H1 (cell line): ENCODE results near the gene SH2D4B. TPM values are rescaled to one million over a fixed set of nuclear protein-coding genes. Genes with fewer than 3 reads are reported as not detected.

Experiments
- CTCF ChIA-PET: fragments of 300-600 bp; sonication (Branson Sonifier 250); formaldehyde crosslinking; loops from one replicate; lab custom pipeline; 2021; ENCODE audit not compliant: partially characterized antibody; lab: Charles Lee
- POLR2A ChIA-PET: fragments of 300-600 bp; sonication (Branson Sonifier 250); formaldehyde crosslinking; loops from one replicate; lab custom pipeline; 2021; ENCODE audit warnings: inconsistent platforms; ENCODE audit not compliant: partially characterized antibody; lab: Charles Lee
- DNase-seq, 2 experiments: peaks; one replicate each; pipeline versions ENCODE4 v3.0.0 to v3.0.0-alpha.2; 2010 to 2022; ENCODE audit warnings: low spot score in 2 of 2, low read depth in 1 of 2, mixed read lengths in 1 of 2
- FAIRE-seq: peaks from 2 replicates; lab custom pipeline; 2011; peaks lifted over from hg19 to GRCh38; lab: Jason Lieb, UNC
- H2AFZ ChIP-seq: 2 replicates; pipeline ENCODE4 v1.8.1; 2012; ENCODE audit warnings: low read length, inconsistent platforms
- H2AK5ac ChIP-seq: 2 replicates; pipeline ENCODE4 v1.6.1; 2013; ENCODE audit warnings: low read depth, low read length
- H2BK120ac ChIP-seq: replicated peaks from 2 replicates; pipeline ENCODE3; 2013; ENCODE audit warnings: low read depth, low read length, inconsistent platforms
- H2BK12ac ChIP-seq: 2 replicates; pipeline ENCODE4 v1.6.1; 2013; ENCODE audit warnings: low read depth, low read length
- H2BK15ac ChIP-seq: 2 replicates; pipeline ENCODE4 v1.6.1; 2013; ENCODE audit warnings: low read length
- H2BK20ac ChIP-seq: 2 replicates; pipeline ENCODE4 v1.6.1; 2013; ENCODE audit warnings: low read length
- H2BK5ac ChIP-seq: 2 replicates; pipeline ENCODE4 v1.6.1; 2013; ENCODE audit warnings: low read depth, low read length
- H3K14ac ChIP-seq: 2 replicates; pipeline ENCODE4 v1.6.1; 2013; ENCODE audit warnings: inconsistent platforms; ENCODE audit not compliant: insufficient read length
- H3K18ac ChIP-seq: 2 replicates; pipeline ENCODE4 v1.6.1; 2013; ENCODE audit warnings: low read length; ENCODE audit errors: extremely low read depth
- H3K23ac ChIP-seq: 2 replicates; pipeline ENCODE4 v1.6.1; 2013; ENCODE audit warnings: inconsistent platforms; ENCODE audit not compliant: insufficient read length
- H3K23me2 ChIP-seq: 2 replicates; pipeline ENCODE4 v1.6.1; 2013; ENCODE audit warnings: low read depth, low read length
- H3K27ac ChIP-seq: 2 replicates; pipeline ENCODE4 v1.6.1; 2011; ENCODE audit warnings: low read depth, low read length, inconsistent platforms
- H3K27me3 ChIP-seq, 4 experiments: replicated peaks in 1 of 4; 1 replicate in 1 of 4; 2 replicates in 3 of 4; pipeline versions ENCODE4 v1.6.1 to v1.8.1; 2011 to 2013; ENCODE audit warnings: low read length in 3 of 4, mild to moderate bottlenecking in 3 of 4, inconsistent platforms in 2 of 4, mixed read lengths in 2 of 4, moderate library complexity in 1 of 4; ENCODE audit not compliant: control insufficient read depth in 3 of 4, insufficient read depth in 3 of 4; ENCODE audit errors: extremely low read depth in 1 of 4
- H3K36me3 ChIP-seq, 4 experiments: 2 replicates each; pipeline versions ENCODE4 v1.6.1 to v1.8.1; 2011 to 2013; ENCODE audit warnings: mild to moderate bottlenecking in 4 of 4, low read length in 3 of 4, moderate library complexity in 2 of 4, control low read depth in 1 of 4, inconsistent platforms in 1 of 4; ENCODE audit not compliant: insufficient read depth in 4 of 4, control insufficient read depth in 2 of 4
- H3K4ac ChIP-seq: replicated peaks from 2 replicates; pipeline ENCODE3; 2013; ENCODE audit warnings: low read length, low read depth, mixed read lengths, inconsistent platforms; ENCODE audit not compliant: insufficient read length
- H3K4me1 ChIP-seq, 4 experiments: replicated peaks in 1 of 4; 1 replicate in 1 of 4; 2 replicates in 3 of 4; pipeline versions ENCODE4 v1.6.1 to v1.8.1; 2011 to 2013; ENCODE audit warnings: low read length in 3 of 4, inconsistent platforms in 2 of 4, mixed read lengths in 1 of 4; ENCODE audit not compliant: insufficient read depth in 4 of 4, control insufficient read depth in 3 of 4
- H3K4me2 ChIP-seq, 2 experiments: 2 replicates each; pipeline versions ENCODE4 v1.6.1 to v1.8.1; 2011 to 2013; ENCODE audit warnings: low read depth in 2 of 2, low read length in 2 of 2, control low read depth in 1 of 2, inconsistent platforms in 1 of 2, mild to moderate bottlenecking in 1 of 2; ENCODE audit not compliant: insufficient read depth in 1 of 2
- H3K4me3 ChIP-seq, 4 experiments: fragments of 200-600, 300-600 bp in 1 of 4; sonication (generic), shearing (Covaris generic), sonication (Bioruptor Twin) in 1 of 4; 2 replicates each; pipeline versions ENCODE4 v1.5.1 to v1.8.1; 2011 to 2016; ENCODE audit warnings: low read length in 4 of 4, low read depth in 3 of 4, control low read depth in 2 of 4, inconsistent platforms in 2 of 4, mild to moderate bottlenecking in 2 of 4, mixed read lengths in 1 of 4, moderate library complexity in 1 of 4; ENCODE audit not compliant: insufficient read depth in 2 of 4; ENCODE audit errors: extremely low read depth in 1 of 4
- H3K56ac ChIP-seq: replicated peaks from 2 replicates; pipeline ENCODE3; 2013; ENCODE audit warnings: low read depth, mild to moderate bottlenecking, mixed read lengths, low read length, inconsistent platforms; ENCODE audit not compliant: insufficient read length
- H3K79me1 ChIP-seq: 2 replicates; pipeline ENCODE4 v1.6.1; 2013; ENCODE audit warnings: low read depth, low read length, control low read depth
- H3K79me2 ChIP-seq, 2 experiments: 2 replicates each; pipeline versions ENCODE4 v1.6.1 to v1.8.1; 2012 to 2013; ENCODE audit warnings: low read length in 2 of 2, mild to moderate bottlenecking in 2 of 2, inconsistent platforms in 1 of 2; ENCODE audit not compliant: insufficient read depth in 2 of 2, control insufficient read depth in 1 of 2
- H3K9ac ChIP-seq, 4 experiments: replicated peaks in 1 of 4; 1 replicate in 1 of 4; 2 replicates in 3 of 4; pipeline versions ENCODE4 v1.6.1 to v1.8.1; 2011 to 2013; ENCODE audit warnings: low read depth in 3 of 4, low read length in 3 of 4, control low read depth in 2 of 4, mild to moderate bottlenecking in 2 of 4, moderate library complexity in 2 of 4, inconsistent platforms in 1 of 4; ENCODE audit errors: extremely low read depth in 1 of 4
- H3K9me3 ChIP-seq, 2 experiments: 2 replicates each; pipeline versions ENCODE4 v1.6.1 to v1.8.1; 2012 to 2013; ENCODE audit warnings: mild to moderate bottlenecking in 2 of 2, moderate library complexity in 2 of 2, control low read depth in 1 of 2, inconsistent platforms in 1 of 2, low read depth in 1 of 2, low read length in 1 of 2, mixed read lengths in 1 of 2; ENCODE audit not compliant: insufficient read depth in 2 of 2
- H4K20me1 ChIP-seq, 2 experiments: replicated peaks in 1 of 2; 2 replicates each; pipeline versions ENCODE3 to v1.8.1; 2011 to 2013; ENCODE audit warnings: inconsistent platforms in 2 of 2, low read length in 2 of 2, mild to moderate bottlenecking in 1 of 2; ENCODE audit not compliant: insufficient read depth in 2 of 2, control insufficient read depth in 1 of 2
- H4K5ac ChIP-seq: 2 replicates; pipeline ENCODE4 v1.6.1; 2013; ENCODE audit warnings: low read length, low read depth, mixed read lengths, inconsistent platforms; ENCODE audit not compliant: insufficient read length
- H4K8ac ChIP-seq: 2 replicates; pipeline ENCODE4 v1.8.0; 2013; ENCODE audit warnings: mild to moderate bottlenecking, moderate library complexity, low read length, inconsistent platforms; ENCODE audit not compliant: insufficient read depth; ENCODE audit errors: extremely low read depth
- H4K91ac ChIP-seq: replicated peaks from 2 replicates; pipeline ENCODE3; 2013; ENCODE audit warnings: low read length, mixed read lengths, inconsistent platforms; ENCODE audit not compliant: insufficient read length
- ATF2 ChIP-seq: IDR thresholded peaks from 2 replicates; pipeline ENCODE4 v1.6.1; 2012; ENCODE audit warnings: low read length, inconsistent platforms
- CTBP2 ChIP-seq: IDR thresholded peaks from 2 replicates; pipeline ENCODE4 v1.7.0; 2011; ENCODE audit warnings: borderline replicate concordance, mild to moderate bottlenecking, moderate library complexity, mixed read lengths, low read length; ENCODE audit not compliant: insufficient read depth, insufficient read length
- E2F6 ChIP-seq: IDR thresholded peaks from 2 replicates; pipeline ENCODE4 v1.6.1; 2012; ENCODE audit warnings: inconsistent platforms
- KDM1A ChIP-seq: fragments of 200-600, 300-600 bp; sonication (generic); IDR thresholded peaks from 2 replicates; pipeline ENCODE4 v1.7.1; 2016; ENCODE audit warnings: mild to moderate bottlenecking, low read length, borderline replicate concordance
- NRF1 ChIP-seq: IDR thresholded peaks from 2 replicates; pipeline ENCODE4 v1.6.1; 2011; ENCODE audit warnings: mild to moderate bottlenecking, low read depth, low read length, improper control_type of control experiment
- RXRA ChIP-seq: IDR thresholded peaks from 2 replicates; pipeline ENCODE4 v1.6.1; 2011; ENCODE audit warnings: low read depth, mild to moderate bottlenecking, low read length, moderate library complexity; ENCODE audit not compliant: insufficient read depth
- SUZ12 ChIP-seq: fragments of 200-600 bp; sonication (generic); IDR thresholded peaks from 2 replicates; pipeline ENCODE4 v1.6.1; 2012; ENCODE audit warnings: mild to moderate bottlenecking, inconsistent platforms, low read length, moderate library complexity, mixed read lengths
- TAF7 ChIP-seq: optimal IDR thresholded peaks from 2 replicates; pipeline ENCODE3; 2011; ENCODE audit warnings: low read depth, mild to moderate bottlenecking, inconsistent platforms, low read length, moderate library complexity, borderline replicate concordance
- TCF12 ChIP-seq: IDR thresholded peaks from 2 replicates; pipeline ENCODE4 v1.6.1; 2011; ENCODE audit warnings: low read depth, mild to moderate bottlenecking, low read length
- WGBS, 2 experiments: shearing (Covaris generic) in 1 of 2; methylation state at CpG; one replicate each; pipeline versions ENCODE4 v1.1.6 to v1.1.7; 2013 to 2015; ENCODE audit warnings: low lambda C conversion rate in 2 of 2, mixed read lengths in 2 of 2, inconsistent platforms in 1 of 2, low coverage in 1 of 2, missing lambda C conversion rate in 1 of 2; ENCODE audit not compliant: insufficient replicate concordance in 2 of 2, insufficient coverage in 1 of 2, insufficient read length in 1 of 2; ENCODE audit errors: extremely low coverage in 1 of 2, missing lambda C conversion rate in 1 of 2; 5-methylcytosine and 5-hydroxymethylcytosine counted together
- polyA plus RNA-seq, 7 experiments: library from polyadenylated mRNA; depleted of rRNA in 3 of 7; stranded (reverse) in 5 of 7; unstranded in 2 of 7; fragments of >200 nt in 5 of 7; fragments of 200-250 nt in 2 of 7; gene quantifications; 1 replicate in 5 of 7; 2 replicates in 1 of 7; 4 replicates in 1 of 7; pipeline versions ENCODE4 v1.2.1 to v1.2.3, GENCODE V29; 2011 to 2013; ENCODE audit warnings: missing spikeins in 2 of 7, mixed read lengths in 2 of 7
- total RNA-seq: library from RNA; stranded (reverse); fragmentation: NEBNext Ultra II Directional; extraction: Animal tissue kit (Norgen Biotek cat#: 25700); gene quantifications from 2 replicates; pipeline ENCODE4 v1.2.1, GENCODE V29; 2021

The SH2D4B gene
- total and polyA plus RNA-seq, 2 of the 8 experiments (the other 6 are each of a cell fraction or from before 2014, with no cell fraction given): 0.06 to 0.13 TPM

- Histone ChIP-seq H3K4me1 (no peaks in the 10 kb centered on the region), H3K9me3 (peaks cover 3 to 8% of the 10 kb centered on the region in 2 experiments; a peak in 2 of 4 replicates), H3K4ac (no peak overlapping the region), H3K18ac (no peak overlapping the region), H3K4me2 (no peak overlapping the region), H4K8ac (no peak overlapping the region)
- 93% methylated on average over 6 of the region's 6 CpGs; no CpG with 5 or more reads in 1 of the 2 experiments for WGBS, 2 experiments
- no peak for TF ChIP-seq E2F6
- TF ChIP-seq TCF12: no peak
- TF ChIP-seq KDM1A: no peak
- TF ChIP-seq TAF7: no peak
- no peak for TF ChIP-seq NRF1
- no peak for TF ChIP-seq RXRA
- TF ChIP-seq CTBP2: no peak
- TF ChIP-seq SUZ12: no peak
- no peak for TF ChIP-seq ATF2
- TF ChIP-seq, all 59 proteins: peak for 0
- H2AK5ac ChIP-seq: no peak overlapping the region
- H4K91ac ChIP-seq: no peak overlapping the region
- DNase-seq (no peak), FAIRE-seq (no peak)
- H3K79me2 ChIP-seq: no peaks in the 10 kb centered on the region
- H3K14ac ChIP-seq: no peak overlapping the region
- H3K56ac ChIP-seq: no peak overlapping the region
- no peak overlapping the region for H4K5ac ChIP-seq
- H2BK120ac ChIP-seq: no peak overlapping the region
- no peak overlapping the region for H3K27ac ChIP-seq
- no peak overlapping the region for H2BK20ac ChIP-seq
- no peaks in the 10 kb centered on the region for H3K36me3 ChIP-seq
- no peaks in the 10 kb centered on the region for H3K27me3 ChIP-seq
- H3K23me2 ChIP-seq: no peaks in the 10 kb centered on the region; the same call in 1 of the 2 replicates
- POLR2A ChIA-PET: no interaction called here
- H3K9ac ChIP-seq: no peak overlapping the region
- H3K23ac ChIP-seq: no peak overlapping the region
- H2BK15ac ChIP-seq: no peak overlapping the region
- no peaks in the 10 kb centered on the region for H3K79me1 ChIP-seq
- no peak overlapping the region for H2AFZ ChIP-seq
- H3K4me3 ChIP-seq: no peak overlapping the region
- no peaks in the 10 kb centered on the region for H4K20me1 ChIP-seq
- no peak overlapping the region for H2BK5ac ChIP-seq
- H2BK12ac ChIP-seq: no peak overlapping the region
- CTCF ChIA-PET: interaction anchor here (0.6 to 9.7 kb wide), 5 partner anchors 9 to 352 kb away, joined by 3 to 88 read pairs (median 3); no protein-coding TSS in a partner anchor
These were observed 111.5 kb downstream of the SH2D4B start for GRCh38 chr10:80649183-80649582.
